H1 (cell line): Measurements from ENCODE around the gene NIPAL3. TPM values are rescaled to one million over a fixed set of nuclear protein-coding genes. Genes with fewer than 3 reads are reported as not detected.

ENCODE experiments used
- CTCF ChIA-PET: fragments of 300-600 bp; sonication (Branson Sonifier 250); formaldehyde crosslinking; loops from one replicate; lab custom pipeline; 2021; ENCODE audit not compliant: partially characterized antibody; lab: Charles Lee
- POLR2A ChIA-PET: fragments of 300-600 bp; sonication (Branson Sonifier 250); formaldehyde crosslinking; loops from one replicate; lab custom pipeline; 2021; ENCODE audit warnings: inconsistent platforms; ENCODE audit not compliant: partially characterized antibody; lab: Charles Lee
- DNase-seq, 2 experiments: peaks; one replicate each; pipeline versions ENCODE4 v3.0.0 to v3.0.0-alpha.2; 2010 to 2022; ENCODE audit warnings: low spot score in 2 of 2, low read depth in 1 of 2, mixed read lengths in 1 of 2
- FAIRE-seq: peaks from 2 replicates; lab custom pipeline; 2011; peaks lifted over from hg19 to GRCh38; lab: Jason Lieb, UNC
- H2AFZ ChIP-seq: 2 replicates; pipeline ENCODE4 v1.8.1; 2012; ENCODE audit warnings: low read length, inconsistent platforms
- H2AK5ac ChIP-seq: 2 replicates; pipeline ENCODE4 v1.6.1; 2013; ENCODE audit warnings: low read depth, low read length
- H2BK120ac ChIP-seq: replicated peaks from 2 replicates; pipeline ENCODE3; 2013; ENCODE audit warnings: low read depth, low read length, inconsistent platforms
- H2BK12ac ChIP-seq: 2 replicates; pipeline ENCODE4 v1.6.1; 2013; ENCODE audit warnings: low read depth, low read length
- H2BK15ac ChIP-seq: 2 replicates; pipeline ENCODE4 v1.6.1; 2013; ENCODE audit warnings: low read length
- H2BK20ac ChIP-seq: 2 replicates; pipeline ENCODE4 v1.6.1; 2013; ENCODE audit warnings: low read length
- H2BK5ac ChIP-seq: 2 replicates; pipeline ENCODE4 v1.6.1; 2013; ENCODE audit warnings: low read depth, low read length
- H3K14ac ChIP-seq: 2 replicates; pipeline ENCODE4 v1.6.1; 2013; ENCODE audit warnings: inconsistent platforms; ENCODE audit not compliant: insufficient read length
- H3K18ac ChIP-seq: 2 replicates; pipeline ENCODE4 v1.6.1; 2013; ENCODE audit warnings: low read length; ENCODE audit errors: extremely low read depth
- H3K23ac ChIP-seq: 2 replicates; pipeline ENCODE4 v1.6.1; 2013; ENCODE audit warnings: inconsistent platforms; ENCODE audit not compliant: insufficient read length
- H3K23me2 ChIP-seq: 2 replicates; pipeline ENCODE4 v1.6.1; 2013; ENCODE audit warnings: low read depth, low read length
- H3K27ac ChIP-seq: 2 replicates; pipeline ENCODE4 v1.6.1; 2011; ENCODE audit warnings: low read depth, low read length, inconsistent platforms
- H3K27me3 ChIP-seq, 4 experiments: replicated peaks in 1 of 4; 1 replicate in 1 of 4; 2 replicates in 3 of 4; pipeline versions ENCODE4 v1.6.1 to v1.8.1; 2011 to 2013; ENCODE audit warnings: low read length in 3 of 4, mild to moderate bottlenecking in 3 of 4, inconsistent platforms in 2 of 4, mixed read lengths in 2 of 4, moderate library complexity in 1 of 4; ENCODE audit not compliant: control insufficient read depth in 3 of 4, insufficient read depth in 3 of 4; ENCODE audit errors: extremely low read depth in 1 of 4
- H3K36me3 ChIP-seq, 4 experiments: 2 replicates each; pipeline versions ENCODE4 v1.6.1 to v1.8.1; 2011 to 2013; ENCODE audit warnings: mild to moderate bottlenecking in 4 of 4, low read length in 3 of 4, moderate library complexity in 2 of 4, control low read depth in 1 of 4, inconsistent platforms in 1 of 4; ENCODE audit not compliant: insufficient read depth in 4 of 4, control insufficient read depth in 2 of 4
- H3K4ac ChIP-seq: replicated peaks from 2 replicates; pipeline ENCODE3; 2013; ENCODE audit warnings: low read length, low read depth, mixed read lengths, inconsistent platforms; ENCODE audit not compliant: insufficient read length
- H3K4me1 ChIP-seq, 4 experiments: replicated peaks in 1 of 4; 1 replicate in 1 of 4; 2 replicates in 3 of 4; pipeline versions ENCODE4 v1.6.1 to v1.8.1; 2011 to 2013; ENCODE audit warnings: low read length in 3 of 4, inconsistent platforms in 2 of 4, mixed read lengths in 1 of 4; ENCODE audit not compliant: insufficient read depth in 4 of 4, control insufficient read depth in 3 of 4
- H3K4me2 ChIP-seq, 2 experiments: 2 replicates each; pipeline versions ENCODE4 v1.6.1 to v1.8.1; 2011 to 2013; ENCODE audit warnings: low read depth in 2 of 2, low read length in 2 of 2, control low read depth in 1 of 2, inconsistent platforms in 1 of 2, mild to moderate bottlenecking in 1 of 2; ENCODE audit not compliant: insufficient read depth in 1 of 2
- H3K4me3 ChIP-seq, 4 experiments: fragments of 200-600, 300-600 bp in 1 of 4; sonication (generic), shearing (Covaris generic), sonication (Bioruptor Twin) in 1 of 4; 2 replicates each; pipeline versions ENCODE4 v1.5.1 to v1.8.1; 2011 to 2016; ENCODE audit warnings: low read length in 4 of 4, low read depth in 3 of 4, control low read depth in 2 of 4, inconsistent platforms in 2 of 4, mild to moderate bottlenecking in 2 of 4, mixed read lengths in 1 of 4, moderate library complexity in 1 of 4; ENCODE audit not compliant: insufficient read depth in 2 of 4; ENCODE audit errors: extremely low read depth in 1 of 4
- H3K56ac ChIP-seq: replicated peaks from 2 replicates; pipeline ENCODE3; 2013; ENCODE audit warnings: low read depth, mild to moderate bottlenecking, mixed read lengths, low read length, inconsistent platforms; ENCODE audit not compliant: insufficient read length
- H3K79me1 ChIP-seq: 2 replicates; pipeline ENCODE4 v1.6.1; 2013; ENCODE audit warnings: low read depth, low read length, control low read depth
- H3K79me2 ChIP-seq, 2 experiments: 2 replicates each; pipeline versions ENCODE4 v1.6.1 to v1.8.1; 2012 to 2013; ENCODE audit warnings: low read length in 2 of 2, mild to moderate bottlenecking in 2 of 2, inconsistent platforms in 1 of 2; ENCODE audit not compliant: insufficient read depth in 2 of 2, control insufficient read depth in 1 of 2
- H3K9ac ChIP-seq, 4 experiments: replicated peaks in 1 of 4; 1 replicate in 1 of 4; 2 replicates in 3 of 4; pipeline versions ENCODE4 v1.6.1 to v1.8.1; 2011 to 2013; ENCODE audit warnings: low read depth in 3 of 4, low read length in 3 of 4, control low read depth in 2 of 4, mild to moderate bottlenecking in 2 of 4, moderate library complexity in 2 of 4, inconsistent platforms in 1 of 4; ENCODE audit errors: extremely low read depth in 1 of 4
- H3K9me3 ChIP-seq, 2 experiments: 2 replicates each; pipeline versions ENCODE4 v1.6.1 to v1.8.1; 2012 to 2013; ENCODE audit warnings: mild to moderate bottlenecking in 2 of 2, moderate library complexity in 2 of 2, control low read depth in 1 of 2, inconsistent platforms in 1 of 2, low read depth in 1 of 2, low read length in 1 of 2, mixed read lengths in 1 of 2; ENCODE audit not compliant: insufficient read depth in 2 of 2
- H4K20me1 ChIP-seq, 2 experiments: replicated peaks in 1 of 2; 2 replicates each; pipeline versions ENCODE3 to v1.8.1; 2011 to 2013; ENCODE audit warnings: inconsistent platforms in 2 of 2, low read length in 2 of 2, mild to moderate bottlenecking in 1 of 2; ENCODE audit not compliant: insufficient read depth in 2 of 2, control insufficient read depth in 1 of 2
- H4K5ac ChIP-seq: 2 replicates; pipeline ENCODE4 v1.6.1; 2013; ENCODE audit warnings: low read length, low read depth, mixed read lengths, inconsistent platforms; ENCODE audit not compliant: insufficient read length
- H4K8ac ChIP-seq: 2 replicates; pipeline ENCODE4 v1.8.0; 2013; ENCODE audit warnings: mild to moderate bottlenecking, moderate library complexity, low read length, inconsistent platforms; ENCODE audit not compliant: insufficient read depth; ENCODE audit errors: extremely low read depth
- H4K91ac ChIP-seq: replicated peaks from 2 replicates; pipeline ENCODE3; 2013; ENCODE audit warnings: low read length, mixed read lengths, inconsistent platforms; ENCODE audit not compliant: insufficient read length
- ATF2 ChIP-seq: IDR thresholded peaks from 2 replicates; pipeline ENCODE4 v1.6.1; 2012; ENCODE audit warnings: low read length, inconsistent platforms
- CEBPB ChIP-seq: IDR thresholded peaks from 2 replicates; pipeline ENCODE4 v1.6.1; 2012; ENCODE audit warnings: low read depth, low read length
- CHD2 ChIP-seq: IDR thresholded peaks from 2 replicates; pipeline ENCODE4 v1.6.1; 2012; ENCODE audit warnings: low read length, improper control_type of control experiment
- CREB1 ChIP-seq: IDR thresholded peaks from 2 replicates; pipeline ENCODE4 v1.6.1; 2012; ENCODE audit warnings: inconsistent platforms
- GABPA ChIP-seq: IDR thresholded peaks from 2 replicates; pipeline ENCODE4 v1.6.1; 2011; ENCODE audit warnings: mild to moderate bottlenecking, low read length, moderate library complexity, borderline replicate concordance; ENCODE audit not compliant: insufficient read depth
- HDAC6 ChIP-seq: IDR thresholded peaks from one replicate; pipeline ENCODE4 v1.7.1; 2012; ENCODE audit warnings: low read depth, mild to moderate bottlenecking, inconsistent platforms, low read length, moderate library complexity
- JUN ChIP-seq: IDR thresholded peaks from 2 replicates; pipeline ENCODE4 v1.6.1; 2011; ENCODE audit warnings: low read depth, mild to moderate bottlenecking, improper control_type of control experiment, low read length
- KDM1A ChIP-seq: fragments of 200-600, 300-600 bp; sonication (generic); IDR thresholded peaks from 2 replicates; pipeline ENCODE4 v1.7.1; 2016; ENCODE audit warnings: mild to moderate bottlenecking, low read length, borderline replicate concordance
- KDM5A ChIP-seq: fragments of 200-600 bp; IDR thresholded peaks from 2 replicates; pipeline ENCODE4 v1.7.1; 2012; ENCODE audit warnings: mild to moderate bottlenecking, low read length, inconsistent platforms, mixed read lengths
- POLR2AphosphoS5 ChIP-seq: IDR thresholded peaks from 2 replicates; pipeline ENCODE4 v1.6.1; 2011; ENCODE audit warnings: low read depth, low read length
- SP4 ChIP-seq: IDR thresholded peaks from 2 replicates; pipeline ENCODE4 v1.6.1; 2012; ENCODE audit warnings: low read length, inconsistent platforms
- TCF12 ChIP-seq: IDR thresholded peaks from 2 replicates; pipeline ENCODE4 v1.6.1; 2011; ENCODE audit warnings: low read depth, mild to moderate bottlenecking, low read length
- WGBS, 2 experiments: shearing (Covaris generic) in 1 of 2; methylation state at CpG; one replicate each; pipeline versions ENCODE4 v1.1.6 to v1.1.7; 2013 to 2015; ENCODE audit warnings: low lambda C conversion rate in 2 of 2, mixed read lengths in 2 of 2, inconsistent platforms in 1 of 2, low coverage in 1 of 2, missing lambda C conversion rate in 1 of 2; ENCODE audit not compliant: insufficient replicate concordance in 2 of 2, insufficient coverage in 1 of 2, insufficient read length in 1 of 2; ENCODE audit errors: extremely low coverage in 1 of 2, missing lambda C conversion rate in 1 of 2; 5-methylcytosine and 5-hydroxymethylcytosine counted together
- polyA plus RNA-seq, 7 experiments: library from polyadenylated mRNA; depleted of rRNA in 3 of 7; stranded (reverse) in 5 of 7; unstranded in 2 of 7; fragments of >200 nt in 5 of 7; fragments of 200-250 nt in 2 of 7; gene quantifications; 1 replicate in 5 of 7; 2 replicates in 1 of 7; 4 replicates in 1 of 7; pipeline versions ENCODE4 v1.2.1 to v1.2.3, GENCODE V29; 2011 to 2013; ENCODE audit warnings: missing spikeins in 2 of 7, mixed read lengths in 2 of 7
- total RNA-seq: library from RNA; stranded (reverse); fragmentation: NEBNext Ultra II Directional; extraction: Animal tissue kit (Norgen Biotek cat#: 25700); gene quantifications from 2 replicates; pipeline ENCODE4 v1.2.1, GENCODE V29; 2021

Gene NIPAL3
- total and polyA plus RNA-seq, 2 of the 8 experiments (the other 6 are each of a cell fraction or from before 2014, with no cell fraction given), result 8.8 to 11.0 TPM

- Histone ChIP-seq H2BK15ac (no peak overlapping the region), H3K23me2 (peaks cover 8% of the 10 kb centered on the region), H3K27ac (no peak overlapping the region), H4K20me1 (no peaks in the 10 kb centered on the region), H2AFZ (no peak overlapping the region), H2BK120ac (no peak overlapping the region), H2AK5ac (no peak overlapping the region), H3K79me1 (no peaks in the 10 kb centered on the region), H3K4ac (no peak overlapping the region), H4K8ac (no peak overlapping the region; the same call in 1 of the 2 replicates), H3K4me2 (no peak overlapping the region), H3K9ac (no peak overlapping the region), H3K9me3 (no peaks in the 10 kb centered on the region), H4K5ac (no peak overlapping the region), H3K79me2 (no peaks in the 10 kb centered on the region), H3K18ac (no peak overlapping the region), H3K14ac (no peak overlapping the region), H4K91ac (no peak overlapping the region), H3K36me3 (no peaks in the 10 kb centered on the region), H3K23ac (no peak overlapping the region), H3K27me3 (no peaks in the 10 kb centered on the region), H3K4me1 (peaks cover 0 to 6% (median under 1%) of the 10 kb centered on the region in 4 experiments; a peak in 3 of 7 replicates), H2BK5ac (no peak overlapping the region), H2BK12ac (no peak overlapping the region), H3K4me3 (no peak overlapping the region), H3K56ac (no peak overlapping the region), H2BK20ac (no peak overlapping the region)
- DNase-seq (no peak), FAIRE-seq (no peak)
- 91% methylated on average over 14 of the region's 14 CpGs; no CpG with 5 or more reads in 1 of the 2 experiments for WGBS, 2 experiments
- ChIA-PET CTCF (interaction anchor here (0.6 to 2.4 kb wide), 8 partner anchors 26 to 667 kb away, joined by 3 to 8 read pairs (median 4); no protein-coding TSS in a partner anchor), POLR2A (interaction anchor here (0.6 to 1.5 kb wide), 3 partner anchors 14 to 281 kb away, joined by 3 read pairs; no protein-coding TSS in a partner anchor)
- TF ChIP-seq POLR2AphosphoS5 (no peak), JUN (no peak), HDAC6 (no peak), ATF2 (no peak), CEBPB (no peak), GABPA (no peak), KDM5A (no peak), CREB1 (no peak), CHD2 (no peak), KDM1A (no peak), TCF12 (no peak), SP4 (no peak)
Observed at GRCh38 chr1:24418898-24419628, 3.5 kb downstream of the NIPAL3 start.
